ENCODE measurements around the gene TASL.

- no peak for TF ChIP-seq POLR2A (IDR thresholded peaks at IDR 0.05; ENCODE audit: low read depth, low read length)
- no peak for TF ChIP-seq POLR2AphosphoS5 (IDR thresholded peaks at IDR 0.05; ENCODE audit: low read depth, low read length)
- no peak for TF ChIP-seq TAF1 (IDR thresholded peaks at IDR 0.05; ENCODE audit: borderline replicate concordance, low read depth, low read length)
Measured at GRCh38 chrX:30615229-30615628, 37.7 kb upstream of the TASL start.
